Measurements from ENCODE around the gene SEC24D.

SEC24D gene

DNA sequence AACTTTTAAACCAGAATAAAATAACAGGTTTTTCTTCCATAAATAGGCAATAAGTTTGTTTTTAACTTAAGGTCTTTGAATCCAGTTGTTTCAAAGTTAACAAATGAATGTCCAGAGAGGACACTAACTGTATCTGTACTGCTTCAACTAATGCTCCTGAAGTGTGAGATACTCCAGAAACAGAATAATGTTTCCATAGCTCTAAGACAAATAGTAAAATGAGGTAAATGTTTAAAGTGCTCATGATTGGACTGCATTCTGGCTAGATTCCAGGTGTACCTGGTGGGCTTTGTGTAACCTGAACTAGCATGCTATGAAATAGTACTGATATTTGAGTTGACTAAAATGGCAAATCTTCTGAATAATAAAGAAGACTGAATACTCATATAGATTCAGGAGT is 99.0 kb downstream of the SEC24D start:
- H3K9me3 ChIP-seq: no peaks in the 10 kb centered on the region
- TF ChIP-seq, protein P1, sequence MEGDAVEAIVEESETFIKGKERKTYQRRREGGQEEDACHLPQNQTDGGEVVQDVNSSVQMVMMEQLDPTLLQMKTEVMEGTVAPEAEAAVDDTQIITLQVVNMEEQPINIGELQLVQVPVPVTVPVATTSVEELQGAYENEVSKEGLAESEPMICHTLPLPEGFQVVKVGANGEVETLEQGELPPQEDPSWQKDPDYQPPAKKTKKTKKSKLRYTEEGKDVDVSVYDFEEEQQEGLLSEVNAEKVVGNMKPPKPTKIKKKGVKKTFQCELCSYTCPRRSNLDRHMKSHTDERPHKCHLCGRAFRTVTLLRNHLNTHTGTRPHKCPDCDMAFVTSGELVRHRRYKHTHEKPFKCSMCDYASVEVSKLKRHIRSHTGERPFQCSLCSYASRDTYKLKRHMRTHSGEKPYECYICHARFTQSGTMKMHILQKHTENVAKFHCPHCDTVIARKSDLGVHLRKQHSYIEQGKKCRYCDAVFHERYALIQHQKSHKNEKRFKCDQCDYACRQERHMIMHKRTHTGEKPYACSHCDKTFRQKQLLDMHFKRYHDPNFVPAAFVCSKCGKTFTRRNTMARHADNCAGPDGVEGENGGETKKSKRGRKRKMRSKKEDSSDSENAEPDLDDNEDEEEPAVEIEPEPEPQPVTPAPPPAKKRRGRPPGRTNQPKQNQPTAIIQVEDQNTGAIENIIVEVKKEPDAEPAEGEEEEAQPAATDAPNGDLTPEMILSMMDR (IDR thresholded peaks at IDR 0.05): no peak
- no peak overlapping the region for H3K4me3 ChIP-seq (ENCODE audit: low read depth in 1 of 2, low read length in 1 of 2)
- H3K4me1 ChIP-seq (ENCODE audit: control insufficient read depth in 1 of 2, insufficient read depth in 1 of 2, low read depth in 1 of 2, low read length in 1 of 2): no peaks in the 10 kb centered on the region
- H3K27me3 ChIP-seq: no peaks in the 10 kb centered on the region
- H3K27ac ChIP-seq: no peak overlapping the region
- H3K36me3 ChIP-seq: peaks cover 60% of the 10 kb centered on the region

GRCh38 chr4:118734491-118735205 is 101.3 kb downstream of the SEC24D start:
- Histone ChIP-seq H3K36me3 (peaks cover 73% of the 10 kb centered on the region), H3K4me3 (ENCODE audit: low read depth in 1 of 2, low read length in 1 of 2) (no peak overlapping the region), H3K9me3 (no peaks in the 10 kb centered on the region), H3K27ac (no peak overlapping the region), H3K27me3 (no peaks in the 10 kb centered on the region), H3K4me1 (ENCODE audit: control insufficient read depth in 1 of 2, insufficient read depth in 1 of 2, low read depth in 1 of 2, low read length in 1 of 2) (no peaks in the 10 kb centered on the region)
- TF ChIP-seq, protein P1 (IDR thresholded peaks at IDR 0.05): no peak

DNA sequence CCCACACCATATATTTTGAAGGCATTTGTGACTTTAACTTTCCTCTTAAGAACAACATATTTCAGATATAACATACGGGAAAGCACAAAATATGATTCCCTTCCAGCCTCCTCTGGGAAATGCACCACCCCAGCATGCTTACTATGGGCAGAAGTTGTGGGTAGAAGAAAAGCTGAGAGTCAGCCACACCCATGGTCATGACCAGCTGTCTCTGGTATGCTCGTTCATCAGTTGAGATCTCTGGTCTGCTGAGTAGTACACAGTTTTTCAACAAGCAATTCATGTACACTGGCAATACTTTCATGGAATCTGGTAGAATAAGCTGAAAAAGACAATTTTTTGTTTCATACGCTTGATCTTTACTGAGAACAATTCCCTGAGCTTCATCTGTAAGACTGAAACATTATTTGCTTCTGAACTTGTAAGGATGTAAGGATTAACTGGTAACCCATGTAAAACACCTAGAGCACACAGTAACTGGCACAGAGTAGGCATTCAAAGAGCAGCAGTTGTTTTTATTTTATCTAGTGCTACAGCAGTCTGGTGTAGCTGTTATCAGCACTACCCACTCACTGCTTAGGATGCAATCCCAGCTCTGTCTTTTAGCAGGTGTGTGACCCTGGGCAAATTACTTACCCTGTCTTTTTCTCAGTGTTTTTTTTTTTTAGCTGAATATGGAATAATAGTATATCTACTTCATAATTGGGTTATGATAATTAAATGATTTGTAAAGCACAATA is 103.2 kb downstream of the SEC24D start:
- TF ChIP-seq, protein P1 (IDR thresholded peaks at IDR 0.05): no peak
- no peaks in the 10 kb centered on the region for H3K4me1 ChIP-seq (ENCODE audit: control insufficient read depth in 1 of 2, insufficient read depth in 1 of 2, low read depth in 1 of 2, low read length in 1 of 2)
- H3K27ac ChIP-seq: no peak overlapping the region
- no peak overlapping the region for H3K4me3 ChIP-seq (ENCODE audit: low read depth in 1 of 2, low read length in 1 of 2)
- H3K9me3 ChIP-seq: no peaks in the 10 kb centered on the region
- peaks cover 73% of the 10 kb centered on the region for H3K36me3 ChIP-seq
- H3K27me3 ChIP-seq: no peaks in the 10 kb centered on the region

DNA sequence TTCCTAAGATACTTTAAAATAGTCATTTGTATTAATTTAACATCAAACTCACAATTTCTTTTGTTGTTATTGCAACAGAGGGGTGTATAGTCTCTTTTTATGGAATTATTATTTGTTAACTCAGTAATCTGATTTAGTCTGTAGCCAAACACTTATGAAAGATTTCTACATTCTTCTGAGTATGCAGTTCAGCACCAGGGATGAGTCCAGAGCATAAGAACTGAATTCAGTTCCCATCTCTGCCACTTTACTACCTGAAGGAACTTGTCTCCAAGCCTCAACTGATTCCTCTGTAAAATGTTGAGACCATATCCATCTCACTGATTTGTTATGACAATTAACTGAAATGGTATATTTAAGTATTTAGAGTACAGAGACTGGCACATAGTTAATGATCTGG is 105.2 kb downstream of the SEC24D start:
- H3K27me3 ChIP-seq: no peaks in the 10 kb centered on the region
- H3K4me1 ChIP-seq (ENCODE audit: control insufficient read depth in 1 of 2, insufficient read depth in 1 of 2, low read depth in 1 of 2, low read length in 1 of 2): no peaks in the 10 kb centered on the region
- no peaks in the 10 kb centered on the region for H3K9me3 ChIP-seq
- TF ChIP-seq, protein P1 (IDR thresholded peaks at IDR 0.05): no peak
- peaks cover 75% of the 10 kb centered on the region for H3K36me3 ChIP-seq
- H3K4me3 ChIP-seq (ENCODE audit: low read depth in 1 of 2, low read length in 1 of 2): no peak overlapping the region
- no peak overlapping the region for H3K27ac ChIP-seq

- TF ChIP-seq, protein P1 (IDR thresholded peaks at IDR 0.05): no peak
- Histone ChIP-seq H3K36me3 (peaks cover 85% of the 10 kb centered on the region), H3K27ac (no peak overlapping the region)
Measured at GRCh38 chr4:118729287-118730286, 106.3 kb downstream of the SEC24D start.

More at GRCh38 chr4:118729287-118730286, 106.3 kb downstream of the SEC24D start:
- no peaks in the 10 kb centered on the region for H3K27me3 ChIP-seq
- H3K9me3 ChIP-seq: no peaks in the 10 kb centered on the region
- H3K4me3 ChIP-seq (ENCODE audit: low read depth in 1 of 2, low read length in 1 of 2): no peak overlapping the region
- H3K4me1 ChIP-seq (ENCODE audit: control insufficient read depth in 1 of 2, insufficient read depth in 1 of 2, low read depth in 1 of 2, low read length in 1 of 2): no peaks in the 10 kb centered on the region
